ENCODE results near the gene GARRE1.

Gene GARRE1

DNA sequence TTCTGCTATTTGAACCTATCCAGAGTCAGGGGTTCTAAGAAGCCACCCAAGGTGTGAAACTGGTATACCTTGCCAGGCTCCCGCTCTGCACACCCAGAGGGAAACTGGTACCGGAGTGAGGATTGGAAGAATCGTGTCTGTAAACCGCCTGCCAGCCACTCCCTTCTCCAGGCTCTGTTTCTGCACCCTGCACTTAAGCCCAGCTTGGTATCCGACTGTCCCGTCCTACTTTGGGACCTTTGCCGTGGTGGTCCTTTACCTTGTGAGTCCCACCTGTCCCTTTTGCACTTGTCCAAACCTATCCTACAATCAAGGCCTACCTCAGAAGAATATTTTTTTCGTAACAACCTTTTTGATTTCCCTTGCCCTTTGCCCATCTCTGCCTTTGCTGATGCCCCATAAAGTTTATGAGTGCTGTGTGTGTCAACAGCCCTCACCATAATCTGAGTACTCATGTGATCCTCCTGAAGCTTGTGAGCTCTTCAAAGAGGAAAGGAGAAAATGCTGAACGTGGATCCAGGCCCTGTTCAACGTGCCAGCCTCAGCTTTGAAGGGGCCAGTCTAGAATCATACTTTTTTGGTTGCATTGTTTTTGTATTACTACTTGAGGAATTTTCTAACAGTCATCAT, 44.7 kb downstream of the GARRE1 start:
- no peak for DNase-seq (ENCODE audit: low read depth)

- no peak for DNase-seq (ENCODE audit: low read depth)
These were observed 45.2 kb downstream of the GARRE1 start for GRCh38 chr19:34299576-34299975.

DNA sequence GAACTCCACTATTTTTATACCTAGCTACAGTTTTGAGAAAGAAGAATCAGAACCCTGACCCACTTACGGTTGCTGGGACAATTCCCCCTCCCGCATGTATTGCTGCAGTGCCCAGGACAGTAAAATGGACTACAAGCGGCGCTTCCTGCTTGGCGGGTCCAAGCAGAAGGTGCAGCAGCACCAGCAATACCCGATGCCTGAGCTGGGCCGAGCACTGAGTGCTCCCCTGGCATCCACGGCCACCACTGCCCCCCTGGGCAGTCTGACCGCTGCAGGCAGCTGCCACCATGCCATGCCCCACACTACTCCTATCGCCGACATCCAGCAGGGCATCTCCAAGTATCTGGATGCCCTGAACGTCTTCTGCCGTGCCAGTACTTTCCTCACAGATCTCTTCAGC, 46.0 kb downstream of the GARRE1 start:
- DNase-seq (ENCODE audit: low read depth) = no peak

DNA sequence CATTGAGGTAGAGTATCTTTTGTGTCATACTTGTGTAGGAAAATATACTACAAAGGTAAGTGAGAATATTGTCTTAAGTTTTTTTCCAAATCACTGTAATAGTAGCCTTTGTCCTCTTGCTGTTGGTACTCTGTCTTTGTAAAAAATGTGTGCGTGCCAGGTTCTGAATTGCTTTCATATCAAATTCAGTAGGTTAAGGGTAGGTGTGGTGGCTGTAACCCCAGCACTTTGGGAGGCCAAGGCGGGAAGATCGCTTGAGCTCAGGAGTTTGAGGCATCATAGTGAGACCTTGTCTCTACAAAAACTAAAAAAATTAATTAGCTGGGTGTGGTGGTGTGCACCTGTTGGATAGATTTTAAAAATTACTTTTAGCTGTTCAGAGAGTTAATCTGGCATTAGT, 46.6 kb downstream of the GARRE1 start:
- DNase-seq (ENCODE audit: low read depth) = no peak
